ENCODE results near the gene KIF11. TPM values are rescaled to one million over a fixed set of nuclear protein-coding genes. Genes with fewer than 3 reads are reported as not detected.

The KIF11 gene
- 10 to 100 TPM in 1 of 3 donors, 1 to 10 TPM in 2; 1.7 to 14.6 (median 3.2) TPM for total RNA-seq
- long read RNA-seq, donor 1, partial matches to known transcripts = 0 of 1 reads
- long read RNA-seq, donor 1, other reads (novel, unspliced or antisense) = 1 of 1 reads
- long read RNA-seq, donor 2, partial matches to known transcripts = 2 of 5 reads
- long read RNA-seq, donor 2, other reads (novel, unspliced or antisense) = 3 of 5 reads

DNA sequence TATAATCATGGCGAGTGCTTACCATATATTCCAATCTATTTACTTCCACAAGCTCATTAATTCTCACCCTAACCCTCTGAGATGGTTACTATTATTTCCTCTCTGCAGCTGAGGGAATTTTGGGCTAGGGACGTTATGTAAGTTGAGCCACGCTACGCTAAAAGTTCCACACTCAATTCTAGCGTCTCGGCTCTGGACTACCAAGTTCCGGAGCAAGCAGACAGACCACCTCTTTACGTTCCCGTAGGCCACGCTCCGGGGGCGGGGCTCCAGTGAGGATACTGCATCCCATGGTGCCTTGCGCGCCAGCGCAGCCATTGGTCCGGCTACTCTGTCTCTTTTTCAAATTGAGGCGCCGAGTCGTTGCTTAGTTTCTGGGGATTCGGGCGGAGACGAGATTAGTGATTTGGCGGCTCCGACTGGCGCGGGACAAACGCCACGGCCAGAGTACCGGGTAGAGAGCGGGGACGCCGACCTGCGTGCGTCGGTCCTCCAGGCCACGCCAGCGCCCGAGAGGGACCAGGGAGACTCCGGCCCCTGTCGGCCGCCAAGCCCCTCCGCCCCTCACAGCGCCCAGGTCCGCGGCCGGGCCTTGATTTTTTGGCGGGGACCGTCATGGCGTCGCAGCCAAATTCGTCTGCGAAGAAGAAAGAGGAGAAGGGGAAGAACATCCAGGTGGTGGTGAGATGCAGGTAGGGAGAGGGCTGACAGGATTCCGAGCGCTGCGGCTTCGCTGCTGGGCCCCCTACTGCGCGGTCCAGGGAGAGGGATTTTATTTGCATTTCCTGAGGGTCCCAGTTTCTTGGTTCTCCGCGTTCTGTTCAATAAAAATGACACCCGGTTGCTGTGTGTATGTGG, at the start of gene KIF11:
TSS of gene KIF11 (plus strand) at position 370 of the 858 bp plus-strand sequence. CDS start at position 616, 246 bp downstream.
- Histone ChIP-seq H3K4me3 (peak within 1 kb of the TSS; percentile 60), H3K4me1 (ENCODE audit: low read depth) (peaks cover 17% of the 10 kb centered on the region), H3K36me3 (ENCODE audit: low read depth) (no peaks in the 10 kb centered on the region), H3K9me3 (no peaks in the 10 kb centered on the region)
- ATAC-seq (peak; percentile 92), DNase-seq (peak; percentile 98 to 100 (median 99))
- TF ChIP-seq, protein P1, sequence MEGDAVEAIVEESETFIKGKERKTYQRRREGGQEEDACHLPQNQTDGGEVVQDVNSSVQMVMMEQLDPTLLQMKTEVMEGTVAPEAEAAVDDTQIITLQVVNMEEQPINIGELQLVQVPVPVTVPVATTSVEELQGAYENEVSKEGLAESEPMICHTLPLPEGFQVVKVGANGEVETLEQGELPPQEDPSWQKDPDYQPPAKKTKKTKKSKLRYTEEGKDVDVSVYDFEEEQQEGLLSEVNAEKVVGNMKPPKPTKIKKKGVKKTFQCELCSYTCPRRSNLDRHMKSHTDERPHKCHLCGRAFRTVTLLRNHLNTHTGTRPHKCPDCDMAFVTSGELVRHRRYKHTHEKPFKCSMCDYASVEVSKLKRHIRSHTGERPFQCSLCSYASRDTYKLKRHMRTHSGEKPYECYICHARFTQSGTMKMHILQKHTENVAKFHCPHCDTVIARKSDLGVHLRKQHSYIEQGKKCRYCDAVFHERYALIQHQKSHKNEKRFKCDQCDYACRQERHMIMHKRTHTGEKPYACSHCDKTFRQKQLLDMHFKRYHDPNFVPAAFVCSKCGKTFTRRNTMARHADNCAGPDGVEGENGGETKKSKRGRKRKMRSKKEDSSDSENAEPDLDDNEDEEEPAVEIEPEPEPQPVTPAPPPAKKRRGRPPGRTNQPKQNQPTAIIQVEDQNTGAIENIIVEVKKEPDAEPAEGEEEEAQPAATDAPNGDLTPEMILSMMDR (IDR thresholded peaks at IDR 0.05) = no peak
- intact Hi-C loops (cut with DNase I, micrococcal nuclease) = no loop called here

DNA sequence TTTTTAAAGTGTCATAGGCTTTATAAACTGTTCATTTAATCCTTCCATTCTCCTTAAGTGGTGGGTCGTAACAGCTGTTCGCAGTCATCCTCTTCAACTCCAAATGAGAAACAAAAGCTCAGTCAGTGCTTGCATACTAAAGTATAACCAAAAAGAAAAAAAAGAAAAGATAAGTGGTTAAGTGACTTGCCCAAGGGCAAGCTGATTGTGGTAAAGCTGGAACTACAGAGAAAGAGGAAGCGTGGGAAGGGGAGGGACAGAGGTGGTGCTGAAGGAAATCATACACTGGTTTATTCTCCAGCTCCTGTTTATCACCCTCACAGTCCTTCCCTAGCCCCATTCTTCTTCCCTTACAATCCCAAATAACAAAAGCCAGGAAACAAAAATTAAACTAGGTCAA, 48.6 kb upstream of the KIF11 start:
- TF ChIP-seq, protein P1 (IDR thresholded peaks at IDR 0.05) = no peak
- DNase-seq (no peak), ATAC-seq (peak; percentile 54)
- intact Hi-C loops (cut with DNase I, micrococcal nuclease) = no loop called here
- H3K9me3 ChIP-seq = no peaks in the 10 kb centered on the region
- H3K4me1 ChIP-seq (ENCODE audit: low read depth) = no peaks in the 10 kb centered on the region
- H3K4me3 ChIP-seq = no peak overlapping the region
- no peaks in the 10 kb centered on the region for H3K36me3 ChIP-seq (ENCODE audit: low read depth)

DNA sequence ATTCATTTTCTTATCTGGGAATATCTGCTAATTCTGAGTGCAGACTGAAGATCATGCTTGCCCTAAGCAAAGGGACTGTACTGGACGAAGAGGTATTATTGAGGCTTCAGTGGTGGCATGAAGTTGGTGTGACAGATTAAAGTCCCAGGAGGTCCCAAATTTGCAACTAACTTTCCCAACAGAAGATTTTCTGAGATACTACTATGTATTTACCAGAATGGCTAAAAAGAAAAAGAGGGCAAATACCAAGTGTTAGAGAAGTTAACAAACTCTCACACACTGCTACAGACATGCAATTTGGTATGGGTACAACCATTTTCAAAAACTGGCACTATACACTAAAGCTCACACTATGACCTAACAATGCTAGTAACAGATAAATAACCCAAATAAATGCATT, 47.4 kb upstream of the KIF11 start:
- Histone ChIP-seq H3K4me1 (ENCODE audit: low read depth) (no peaks in the 10 kb centered on the region), H3K9me3 (no peaks in the 10 kb centered on the region), H3K36me3 (ENCODE audit: low read depth) (no peaks in the 10 kb centered on the region), H3K4me3 (no peak overlapping the region)
- ATAC-seq (no peak), DNase-seq (no peak)
- TF ChIP-seq, protein P1 (IDR thresholded peaks at IDR 0.05) = no peak
- intact Hi-C loops (cut with DNase I, micrococcal nuclease) = no loop called here

DNA sequence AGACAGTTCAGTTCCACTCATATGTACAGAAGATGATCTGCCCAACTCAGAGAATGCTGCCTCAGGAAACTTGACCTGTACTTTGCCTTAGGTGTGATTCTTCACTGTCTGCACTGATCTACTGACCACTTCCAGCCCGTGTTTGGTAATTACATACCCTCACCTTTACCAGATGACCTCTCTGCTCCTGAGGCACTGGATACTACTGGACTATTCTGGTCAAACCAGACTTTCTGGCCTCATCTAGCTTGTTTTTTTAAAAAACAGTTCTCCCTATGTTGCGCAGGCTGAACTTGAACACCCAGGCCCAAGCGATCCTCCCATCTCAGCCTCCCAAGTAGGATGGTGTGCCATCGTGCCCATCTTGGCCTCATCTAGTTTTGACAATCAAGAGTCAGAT, 45.3 kb upstream of the KIF11 start:
- TF ChIP-seq, protein P1 (IDR thresholded peaks at IDR 0.05) = no peak
- H3K9me3 ChIP-seq = no peaks in the 10 kb centered on the region
- ATAC-seq (no peak), DNase-seq (no peak)
- no peaks in the 10 kb centered on the region for H3K4me1 ChIP-seq (ENCODE audit: low read depth)
- no peak overlapping the region for H3K4me3 ChIP-seq
- no peaks in the 10 kb centered on the region for H3K36me3 ChIP-seq (ENCODE audit: low read depth)
- intact Hi-C loops (cut with DNase I, micrococcal nuclease) = no loop called here

DNA sequence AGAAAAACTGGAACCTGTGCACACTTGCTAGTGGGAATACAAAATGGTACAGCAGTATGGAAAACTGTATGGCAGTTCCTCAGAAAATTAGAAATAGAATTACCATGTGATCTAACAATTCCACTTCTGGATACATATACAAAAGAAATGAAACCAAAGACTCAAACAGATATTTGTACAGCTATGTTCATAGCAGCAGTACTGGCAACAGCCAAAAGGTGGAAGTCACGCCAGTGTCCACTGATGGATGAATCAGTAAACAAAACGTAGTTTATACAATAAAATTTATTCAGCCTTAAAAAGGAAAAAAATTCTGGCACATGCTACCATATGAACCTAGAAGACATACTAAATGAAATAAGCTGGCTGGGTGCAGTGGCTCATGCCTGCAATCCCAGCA, 42.0 kb upstream of the KIF11 start:
- H3K9me3 ChIP-seq = peaks cover 8% of the 10 kb centered on the region
- no peaks in the 10 kb centered on the region for H3K36me3 ChIP-seq (ENCODE audit: low read depth)
- ATAC-seq (no peak), DNase-seq (no peak)
- no peak overlapping the region for H3K4me3 ChIP-seq
- no peaks in the 10 kb centered on the region for H3K4me1 ChIP-seq (ENCODE audit: low read depth)
- intact Hi-C loops (cut with DNase I, micrococcal nuclease) = no loop called here
- TF ChIP-seq, protein P1 (IDR thresholded peaks at IDR 0.05) = no peak

Measured in mucosa of descending colon (tissue), 3 donors.